Esophagus mucosa (tissue), 1 donor: ENCODE measurements around the gene HIC1. TPM values are rescaled to one million over a fixed set of nuclear protein-coding genes. Genes with fewer than 3 reads are reported as not detected.
A peak's percentile ranks its signal among the peaks of the same experiment; 100 is the strongest.

ENCODE experiments used
- ATAC-seq: fragments of 200-7000 bp; cut with Tn5 transposase; one replicate; pipeline ENCODE4 v1.9.1; 2020
- total RNA-seq: library from RNA; stranded (reverse); gene quantifications from one replicate; pipeline ENCODE4 v1.2.4, GENCODE V29; 2023
- donor health status: DM: yes; HTN: yes; CAD: no.

Gene HIC1
- total RNA-seq, 1 donor from 2014 or later, result 2.3 TPM

- no peak for ATAC-seq
These were observed 10.5 kb upstream of the HIC1 start for GRCh38 chr17:2044263-2044894.

- no peak for ATAC-seq
These were observed 7.3 kb upstream of the HIC1 start for GRCh38 chr17:2047590-2047989.

DNA sequence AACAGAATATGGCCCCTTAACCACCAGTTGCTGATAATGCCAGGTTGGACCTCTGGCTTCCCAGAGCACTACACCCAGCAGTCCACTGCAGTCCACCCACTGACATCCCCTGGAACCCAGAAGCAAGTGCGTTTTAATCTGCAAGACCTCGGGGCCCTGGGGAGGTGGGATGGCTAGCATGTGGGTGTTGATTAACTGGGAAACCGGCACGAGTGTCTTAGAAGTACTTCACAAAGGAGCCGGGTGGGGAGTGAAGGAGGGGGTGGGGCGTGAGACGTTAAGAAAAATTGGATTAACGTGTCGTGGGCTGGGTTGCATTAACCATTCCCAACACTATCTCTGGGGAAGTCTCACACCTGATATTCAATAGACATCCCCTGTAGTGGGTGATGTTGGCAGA lies 6.1 kb upstream of the HIC1 start:
- no peak for ATAC-seq

DNA sequence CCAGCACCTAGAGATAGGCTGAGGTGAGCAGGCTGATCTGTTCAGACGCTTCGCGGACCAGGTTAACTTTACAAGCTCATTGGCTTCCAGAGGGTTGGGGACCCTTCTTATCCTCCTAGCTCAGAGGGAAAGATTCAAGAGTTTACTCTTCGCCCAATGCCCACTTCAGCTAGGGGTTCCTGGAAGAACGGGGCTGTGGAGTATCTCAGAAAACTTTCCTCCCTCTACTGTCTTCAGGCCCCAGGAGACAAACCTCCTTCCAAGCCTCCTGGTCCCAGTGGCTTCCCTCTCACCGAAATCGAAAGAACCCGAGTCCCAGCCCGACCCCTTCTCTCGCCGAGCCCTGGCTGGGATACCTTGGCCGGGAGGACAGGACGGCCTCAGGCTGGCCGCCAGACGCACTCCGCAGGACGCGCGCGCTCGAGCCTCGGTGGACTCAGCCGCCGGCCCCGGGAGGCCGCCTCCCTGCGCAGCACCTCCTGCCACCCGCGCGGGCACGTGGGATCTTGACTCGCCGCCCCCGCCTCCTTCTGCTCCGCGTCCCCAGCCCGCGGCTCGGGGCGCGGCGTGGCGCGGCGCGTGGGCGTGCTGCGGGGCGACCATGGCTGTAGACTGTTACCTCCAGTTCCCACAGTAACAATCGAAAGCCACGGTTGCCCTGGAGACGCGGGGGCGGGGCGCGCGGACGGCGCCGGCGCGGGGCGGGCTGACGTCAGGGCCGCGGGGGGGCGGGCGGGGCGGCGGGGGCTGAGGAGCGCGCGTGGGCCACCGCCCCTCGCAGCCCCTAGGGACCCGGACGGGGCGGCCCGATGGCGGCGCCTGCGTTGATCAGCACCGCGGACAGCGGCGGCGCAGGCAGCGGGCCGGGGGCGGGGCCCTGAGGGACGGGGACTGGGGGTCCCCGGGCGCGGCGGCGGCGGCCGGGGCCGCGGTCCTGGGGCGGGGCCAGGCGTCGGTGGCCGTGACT lies 5.3 kb upstream of the HIC1 start:
- peak; percentile 57 for ATAC-seq

- ATAC-seq, result peak; percentile 47
These were observed 4.4 kb upstream of the HIC1 start for GRCh38 chr17:2050300-2051060.

DNA sequence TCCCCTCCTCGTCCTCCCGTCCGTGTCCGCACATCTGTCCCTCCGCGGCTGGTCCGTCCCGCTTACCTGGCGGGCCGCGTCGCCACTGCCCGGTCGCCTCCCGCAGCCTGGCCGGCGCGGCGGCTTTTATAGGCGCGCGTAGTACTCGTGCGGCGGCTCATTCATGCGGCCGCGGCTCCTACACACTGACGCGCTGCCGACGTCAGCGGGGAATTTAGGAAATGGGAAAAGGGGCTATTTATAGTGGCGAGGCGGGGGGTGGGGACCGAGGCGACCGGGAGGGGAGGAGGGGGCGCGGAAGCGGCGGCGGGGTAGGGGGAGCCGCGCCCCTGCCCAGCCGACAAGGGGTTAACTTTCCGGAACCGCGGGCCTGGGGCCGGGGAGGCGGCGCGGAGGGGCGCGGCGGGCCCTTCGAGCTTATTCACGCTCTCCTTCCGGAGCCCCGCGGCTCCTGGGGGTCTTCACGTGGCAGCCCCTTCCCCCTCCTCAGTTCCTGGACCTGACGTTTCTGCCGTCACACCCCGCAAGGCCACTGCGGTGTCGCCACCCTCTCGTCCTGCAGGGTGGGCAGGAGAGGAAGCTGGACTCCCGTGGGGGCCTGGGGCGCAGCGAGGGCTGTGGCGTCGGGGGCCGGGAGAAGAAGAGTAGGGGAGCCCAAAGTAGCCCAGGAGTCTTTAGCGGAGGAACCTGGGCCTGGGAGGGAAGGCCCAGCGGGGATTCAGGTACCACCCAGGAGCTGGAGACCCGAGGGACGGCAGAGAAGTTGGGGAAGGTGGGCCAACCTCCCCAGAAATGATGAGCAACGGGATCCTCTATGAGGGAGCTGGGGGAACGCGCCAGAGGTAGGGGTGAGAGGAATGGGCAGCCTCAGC lies 3.6 kb upstream of the HIC1 start:
- ATAC-seq, result no peak

DNA sequence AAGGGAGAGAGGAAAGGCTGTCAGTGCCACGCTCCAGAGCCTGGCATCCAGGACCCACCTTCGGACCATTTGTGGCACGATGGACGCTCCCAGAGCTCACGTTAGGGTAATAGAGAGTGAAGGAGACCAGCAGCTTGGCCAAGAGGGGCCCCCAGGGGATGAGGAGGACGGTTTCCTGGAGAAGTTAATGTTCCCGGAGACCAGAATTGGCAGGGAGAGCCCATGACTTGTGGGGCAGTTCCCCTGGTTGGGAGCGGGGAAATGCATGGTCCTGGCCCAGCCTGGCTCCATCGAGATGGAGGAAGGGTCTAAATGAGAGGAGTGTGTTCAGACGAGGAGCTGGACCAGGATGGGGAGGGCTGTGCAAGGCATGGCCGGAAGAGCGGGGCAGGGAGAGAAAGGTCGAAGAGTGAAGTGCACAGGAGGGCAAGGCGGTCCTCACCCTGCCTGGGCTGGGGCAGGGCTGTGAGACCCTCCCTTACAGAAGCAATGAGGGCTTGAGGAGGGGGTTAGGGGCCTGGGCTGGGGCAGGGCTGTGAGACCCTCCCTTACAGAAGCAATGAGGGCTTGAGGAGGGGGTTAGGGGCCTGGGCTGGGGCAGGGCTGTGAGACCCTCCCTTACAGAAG lies 2.9 kb upstream of the HIC1 start:
- ATAC-seq, result no peak

GRCh38 chr17:2053380-2054261 lies 1.3 kb upstream of the HIC1 start:
- peak; percentile 0 for ATAC-seq

DNA sequence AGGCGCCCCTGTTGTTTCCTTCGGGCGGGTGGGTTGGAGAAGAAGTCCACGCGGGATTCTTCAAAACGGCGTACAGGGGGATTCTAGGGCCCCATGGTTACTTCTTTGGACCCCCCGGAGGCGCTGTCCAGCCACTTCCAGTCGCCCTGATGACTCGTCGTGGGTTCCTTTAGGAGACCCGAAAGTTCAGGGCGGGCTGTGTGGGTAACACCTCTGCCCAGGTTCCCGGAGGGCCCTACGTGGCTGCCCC lies 716 bp upstream of the HIC1 start:
- ATAC-seq, result no peak

DNA sequence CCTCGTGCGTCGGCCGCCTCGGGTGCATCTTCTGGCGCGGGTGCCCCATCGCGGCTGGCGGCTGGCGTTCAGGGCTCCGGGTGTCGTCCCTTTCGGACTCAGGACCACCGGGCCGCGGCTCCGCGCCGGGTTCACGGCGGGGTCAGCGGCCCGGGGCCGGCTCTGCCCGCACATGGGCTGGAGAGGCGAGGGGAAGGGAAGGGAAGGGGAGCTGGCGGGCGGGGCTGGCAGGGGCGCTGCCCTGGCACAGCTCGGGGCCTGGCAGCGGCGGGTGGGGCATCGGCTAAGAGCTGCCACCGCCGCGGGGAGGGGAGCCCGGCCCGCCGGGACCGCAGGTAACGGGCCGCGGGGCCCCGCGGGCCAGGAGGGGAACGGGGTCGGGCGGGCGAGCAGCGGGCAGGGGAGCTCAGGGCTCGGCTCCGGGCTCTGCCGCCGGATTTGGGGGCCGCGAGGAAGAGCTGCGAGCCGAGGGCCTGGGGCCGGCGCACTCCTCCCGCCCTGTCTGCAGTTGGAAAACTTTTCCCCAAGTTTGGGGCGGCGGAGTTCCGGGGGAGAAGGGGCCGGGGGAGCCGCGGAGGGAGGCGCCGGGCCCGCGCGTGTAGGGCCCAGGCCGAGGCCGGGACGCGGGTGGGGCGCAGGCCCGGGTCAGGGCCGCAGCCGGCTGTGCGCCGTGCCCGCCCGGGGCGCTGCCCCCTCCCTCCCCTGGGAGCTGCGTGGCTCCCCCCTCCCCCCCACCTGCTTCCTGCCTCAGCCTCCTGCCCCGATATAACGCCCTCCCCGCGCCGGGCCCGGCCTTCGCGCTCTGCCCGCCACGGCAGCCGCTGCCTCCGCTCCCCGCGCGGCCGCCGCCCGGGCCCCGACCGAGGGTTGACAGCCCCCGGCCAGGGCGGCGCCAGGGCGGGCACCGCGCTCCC lies 646 bp downstream of the HIC1 start:
- ATAC-seq, result no peak

DNA sequence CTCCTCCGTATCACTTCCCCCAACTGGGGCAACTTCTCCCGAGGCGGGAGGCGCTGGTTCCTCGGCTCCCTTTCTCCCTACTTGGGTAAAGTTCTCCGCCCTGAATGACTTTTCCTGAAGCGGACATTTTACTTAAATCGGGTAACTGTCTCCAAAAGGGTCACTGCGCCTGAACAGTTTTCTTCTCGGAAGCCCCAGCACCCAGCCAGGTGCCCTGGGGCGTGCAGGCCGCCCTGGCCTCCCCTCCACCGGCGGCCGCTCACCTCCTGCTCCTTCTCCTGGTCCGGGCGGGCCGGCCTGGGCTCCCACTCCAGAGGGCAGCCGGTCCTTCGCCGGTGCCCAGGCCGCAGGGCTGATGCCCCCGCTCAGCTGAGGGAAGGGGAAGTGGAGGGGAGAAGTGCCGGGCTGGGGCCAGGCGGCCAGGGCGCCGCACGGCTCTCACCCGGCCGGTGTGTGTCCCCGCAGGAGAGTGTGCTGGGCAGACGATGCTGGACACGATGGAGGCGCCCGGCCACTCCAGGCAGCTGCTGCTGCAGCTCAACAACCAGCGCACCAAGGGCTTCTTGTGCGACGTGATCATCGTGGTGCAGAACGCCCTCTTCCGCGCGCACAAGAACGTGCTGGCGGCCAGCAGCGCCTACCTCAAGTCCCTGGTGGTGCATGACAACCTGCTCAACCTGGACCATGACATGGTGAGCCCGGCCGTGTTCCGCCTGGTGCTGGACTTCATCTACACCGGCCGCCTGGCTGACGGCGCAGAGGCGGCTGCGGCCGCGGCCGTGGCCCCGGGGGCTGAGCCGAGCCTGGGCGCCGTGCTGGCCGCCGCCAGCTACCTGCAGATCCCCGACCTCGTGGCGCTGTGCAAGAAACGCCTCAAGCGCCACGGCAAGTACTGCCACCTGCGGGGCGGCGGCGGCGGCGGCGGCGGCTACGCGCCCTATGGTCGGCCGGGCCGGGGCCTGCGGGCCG lies 1.6 kb downstream of the HIC1 start:
- ATAC-seq, result no peak

- no peak for ATAC-seq
These were observed 2.4 kb downstream of the HIC1 start for GRCh38 chr17:2057175-2057759.

GRCh38 chr17:2057760-2058585 lies 3.1 kb downstream of the HIC1 start:
- no peak for ATAC-seq

GRCh38 chr17:2058586-2059546 lies 4.0 kb downstream of the HIC1 start:
- ATAC-seq, result peak; percentile 55

DNA sequence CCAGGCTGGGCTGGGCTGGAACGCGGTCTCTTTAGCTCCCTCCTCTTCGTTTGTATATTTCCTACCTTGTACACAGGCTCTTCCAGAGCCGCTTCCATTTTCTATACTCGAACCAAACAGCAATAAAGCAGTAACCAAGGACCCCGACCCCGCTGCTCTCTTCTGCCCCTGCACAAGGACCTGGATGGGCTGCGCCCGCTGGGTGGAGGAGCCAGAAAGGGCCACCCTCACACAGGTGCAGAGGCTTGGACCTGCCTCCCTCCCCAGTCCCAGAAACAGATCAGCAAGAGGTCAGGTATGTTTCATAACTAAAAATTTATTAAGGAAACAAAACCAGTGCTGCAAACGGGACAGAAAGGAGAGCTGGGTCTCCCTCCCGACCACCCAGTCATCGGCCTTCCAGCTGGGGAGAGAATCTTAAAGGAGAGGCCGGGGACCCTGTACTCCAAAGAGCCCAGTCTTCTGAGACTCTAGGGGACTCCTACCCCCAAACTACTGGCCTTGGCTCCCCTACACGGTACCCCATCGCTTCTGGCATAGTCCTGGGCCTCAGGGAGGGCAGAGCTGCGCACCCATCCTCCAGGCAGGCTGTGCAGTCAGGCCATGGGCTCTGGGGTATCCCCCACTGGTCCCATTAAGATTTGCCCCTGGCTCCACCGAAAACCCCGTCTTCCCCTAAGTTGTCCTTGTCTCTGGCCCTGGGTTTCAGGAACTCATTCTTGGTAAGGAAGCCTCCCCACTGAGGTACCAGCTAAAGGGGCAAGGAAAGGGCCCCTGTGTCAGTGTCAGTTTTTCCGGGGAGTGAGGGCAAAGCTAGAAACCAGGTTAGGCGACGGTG lies 4.9 kb downstream of the HIC1 start:
- ATAC-seq, result no peak
